ENCODE measurements around the gene PXDN. TPM values are rescaled to one million over a fixed set of nuclear protein-coding genes. Genes with fewer than 3 reads are reported as not detected.

The PXDN gene
- total and polyA plus RNA-seq, 2 of the 13 experiments (the other 11 are each of a cell fraction or from before 2014, with no cell fraction given) = not detected

- FAIRE-seq (no peak), ATAC-seq (no peak), DNase-seq (ENCODE audit: low spot score) (no peak)
- no peaks in the 10 kb centered on the region; the same call in 1 of the 2 replicates for H4K20me1 ChIP-seq (ENCODE audit: insufficient read depth, low read length)
- no peak overlapping the region for H2AFZ ChIP-seq (ENCODE audit: low read length)
- no peak for TF ChIP-seq STAG1 (CRISPR knock-in tag; IDR thresholded peaks at IDR 0.05)
- no peak for TF ChIP-seq PHB2 (IDR thresholded peaks at IDR 0.05; ENCODE audit: partially characterized antibody)
- no peak for TF ChIP-seq ARID2 (CRISPR knock-in tag; IDR thresholded peaks at IDR 0.05; ENCODE audit: borderline replicate concordance)
- TF ChIP-seq TOE1 (CRISPR knock-in tag; IDR thresholded peaks at IDR 0.05) = no peak
- TF ChIP-seq ZNF382 (CRISPR knock-in tag; IDR thresholded peaks at IDR 0.05; ENCODE audit: borderline replicate concordance) = no peak
- no peak for TF ChIP-seq ZNF33B (CRISPR knock-in tag; IDR thresholded peaks at IDR 0.05)
- TF ChIP-seq TOPORS (CRISPR knock-in tag; IDR thresholded peaks at IDR 0.05) = no peak
- TF ChIP-seq, protein P1, sequence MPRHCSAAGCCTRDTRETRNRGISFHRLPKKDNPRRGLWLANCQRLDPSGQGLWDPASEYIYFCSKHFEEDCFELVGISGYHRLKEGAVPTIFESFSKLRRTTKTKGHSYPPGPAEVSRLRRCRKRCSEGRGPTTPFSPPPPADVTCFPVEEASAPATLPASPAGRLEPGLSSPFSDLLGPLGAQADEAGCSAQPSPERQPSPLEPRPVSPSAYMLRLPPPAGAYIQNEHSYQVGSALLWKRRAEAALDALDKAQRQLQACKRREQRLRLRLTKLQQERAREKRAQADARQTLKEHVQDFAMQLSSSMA (CRISPR knock-in tag; IDR thresholded peaks at IDR 0.05) = no peak
- no peak for TF ChIP-seq HCFC1 (IDR thresholded peaks at IDR 0.05; ENCODE audit: low read depth, low read length)
- TF ChIP-seq HNRNPL (IDR thresholded peaks at IDR 0.05; ENCODE audit: low read depth, low read length) = no peak
- TF ChIP-seq CREM (IDR thresholded peaks at IDR 0.05) = no peak
- TF ChIP-seq CREM (CRISPR knock-in tag; IDR thresholded peaks at IDR 0.05) = no peak
- TF ChIP-seq ZNF101 (CRISPR knock-in tag; IDR thresholded peaks at IDR 0.05; ENCODE audit: borderline replicate concordance, low read depth) = no peak
- TF ChIP-seq SIX4 (CRISPR knock-in tag; IDR thresholded peaks at IDR 0.05) = no peak
- TF ChIP-seq ZNF512 (CRISPR knock-in tag; IDR thresholded peaks at IDR 0.05) = no peak
- no peak for TF ChIP-seq SOX13 (IDR thresholded peaks at IDR 0.05)
- no peak for TF ChIP-seq SOX13 (CRISPR knock-in tag; conservative IDR thresholded peaks at IDR 0.05 in 1 of 2, IDR thresholded peaks at IDR 0.05 in 1 of 2)
- no peak for TF ChIP-seq ZBED4 (CRISPR knock-in tag; IDR thresholded peaks at IDR 0.05; ENCODE audit: borderline replicate concordance)
- TF ChIP-seq ZSCAN12 (CRISPR knock-in tag; IDR thresholded peaks at IDR 0.05) = no peak
- no peak for TF ChIP-seq NFRKB (IDR thresholded peaks at IDR 0.05)
- peaks cover 2 to 53% of the 10 kb centered on the region in 2 experiments; a peak in 4 of 5 replicates for H3K27me3 ChIP-seq (ENCODE audit: control insufficient read depth in 1 of 2, insufficient read depth in 2 of 2, low read length in 2 of 2)
- intact Hi-C loops (cut with micrococcal nuclease; ENCODE audit: unreplicated experiment) (no loop called here), in situ Hi-C loops (cut with HindIII; ENCODE audit: extremely low pct_ligation_motif_present, low pct_unique_long_range_greater_than_20kb) (no loop called here)
- no peaks in the 10 kb centered on the region for H3K36me3 ChIP-seq (replicated peaks in 1 of 2; ENCODE audit: control insufficient read depth in 1 of 2, insufficient read depth in 2 of 2, low read length in 2 of 2)
- no peak overlapping the region for H3K9ac ChIP-seq (ENCODE audit: insufficient read depth, low read depth, low read length)
- WGBS (ENCODE audit: low lambda C conversion rate) = 11% methylated on average over 18 of the region's 21 CpGs
- H3K4me1 ChIP-seq (ENCODE audit: insufficient read depth, low read length) = no peaks in the 10 kb centered on the region
- no peak overlapping the region for H3K4me3 ChIP-seq (replicated peaks in 1 of 3; ENCODE audit: insufficient read depth in 1 of 3, low read depth in 2 of 3, low read length in 3 of 3)
- H3K27ac ChIP-seq (ENCODE audit: extremely low read length, insufficient read depth, low read length) = no peak overlapping the region
- no TSS peak for BruUV-seq (replicated peaks)
- H3K4me2 ChIP-seq (ENCODE audit: low read depth, low read length) = no peak overlapping the region
- no peaks in the 10 kb centered on the region for H3K79me2 ChIP-seq (ENCODE audit: insufficient read depth, low read length)
- ChIA-PET POLR2A (no interaction called here), CTCF (ENCODE audit: low intra/inter-chr PET ratio, low total read pairs) (no interaction called here)
- no peaks in the 10 kb centered on the region for H3K9me3 ChIP-seq (ENCODE audit: low read length)
Observed at GRCh38 chr2:1751767-1752725, 7.7 kb upstream of the PXDN start.
